ENCODE data around the gene CORO1A.
"Not testable (repeated sequence)": the region's sequence is repeated elsewhere in the genome, so short reads cannot be mapped to it uniquely, and the experiment has no call there.

DNA sequence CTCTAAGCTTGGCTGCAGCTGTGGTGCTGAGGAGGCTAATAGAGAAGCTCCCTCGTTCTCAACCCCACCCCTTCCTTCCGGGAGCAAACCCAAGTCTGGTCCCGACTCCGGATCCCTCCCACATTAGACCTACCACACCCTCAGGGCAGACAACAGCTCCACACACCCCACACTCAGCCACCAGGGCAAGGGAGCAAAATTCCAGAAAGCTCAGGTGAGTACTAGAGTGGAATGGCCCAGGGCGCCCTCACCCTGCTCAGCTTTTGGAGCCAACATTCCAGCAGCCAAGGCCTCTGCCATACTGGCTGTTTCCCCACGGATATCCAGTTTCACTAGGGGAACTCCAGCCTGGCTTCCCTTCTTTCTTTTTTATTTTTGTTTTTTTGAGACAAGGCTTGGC is 25.6 kb downstream of the CORO1A start:
- TF ChIP-seq ZFP3 (CRISPR knock-in tag; IDR thresholded peaks at IDR 0.05); ARNTL (CRISPR knock-in tag; IDR thresholded peaks at IDR 0.05; ENCODE audit: borderline replicate concordance, low read depth); ISL1 (CRISPR knock-in tag; IDR thresholded peaks at IDR 0.05); ZNF70 (CRISPR knock-in tag; IDR thresholded peaks at IDR 0.05); ZFP30 (CRISPR knock-in tag; IDR thresholded peaks at IDR 0.05); OSR1 (CRISPR knock-in tag; IDR thresholded peaks at IDR 0.05); GLIS3 (CRISPR knock-in tag; IDR thresholded peaks at IDR 0.05): not testable (repeated sequence)
- TF ChIP-seq, protein P1, sequence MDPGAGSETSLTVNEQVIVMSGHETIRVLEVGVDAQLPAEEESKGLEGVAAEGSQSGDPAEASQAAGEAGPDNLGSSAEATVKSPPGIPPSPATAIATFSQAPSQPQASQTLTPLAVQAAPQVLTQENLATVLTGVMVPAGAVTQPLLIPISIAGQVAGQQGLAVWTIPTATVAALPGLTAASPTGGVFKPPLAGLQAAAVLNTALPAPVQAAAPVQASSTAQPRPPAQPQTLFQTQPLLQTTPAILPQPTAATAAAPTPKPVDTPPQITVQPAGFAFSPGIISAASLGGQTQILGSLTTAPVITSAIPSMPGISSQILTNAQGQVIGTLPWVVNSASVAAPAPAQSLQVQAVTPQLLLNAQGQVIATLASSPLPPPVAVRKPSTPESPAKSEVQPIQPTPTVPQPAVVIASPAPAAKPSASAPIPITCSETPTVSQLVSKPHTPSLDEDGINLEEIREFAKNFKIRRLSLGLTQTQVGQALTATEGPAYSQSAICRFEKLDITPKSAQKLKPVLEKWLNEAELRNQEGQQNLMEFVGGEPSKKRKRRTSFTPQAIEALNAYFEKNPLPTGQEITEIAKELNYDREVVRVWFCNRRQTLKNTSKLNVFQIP (CRISPR knock-in tag; IDR thresholded peaks at IDR 0.05; ENCODE audit: borderline replicate concordance, low read depth): not testable (repeated sequence)
- TF ChIP-seq, protein P2, sequence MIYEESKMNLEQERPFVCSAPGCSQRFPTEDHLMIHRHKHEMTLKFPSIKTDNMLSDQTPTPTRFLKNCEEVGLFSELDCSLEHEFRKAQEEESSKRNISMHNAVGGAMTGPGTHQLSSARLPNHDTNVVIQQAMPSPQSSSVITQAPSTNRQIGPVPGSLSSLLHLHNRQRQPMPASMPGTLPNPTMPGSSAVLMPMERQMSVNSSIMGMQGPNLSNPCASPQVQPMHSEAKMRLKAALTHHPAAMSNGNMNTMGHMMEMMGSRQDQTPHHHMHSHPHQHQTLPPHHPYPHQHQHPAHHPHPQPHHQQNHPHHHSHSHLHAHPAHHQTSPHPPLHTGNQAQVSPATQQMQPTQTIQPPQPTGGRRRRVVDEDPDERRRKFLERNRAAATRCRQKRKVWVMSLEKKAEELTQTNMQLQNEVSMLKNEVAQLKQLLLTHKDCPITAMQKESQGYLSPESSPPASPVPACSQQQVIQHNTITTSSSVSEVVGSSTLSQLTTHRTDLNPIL (CRISPR knock-in tag; IDR thresholded peaks at IDR 0.05; ENCODE audit: low read depth): not testable (repeated sequence)
- TF ChIP-seq, protein P3, sequence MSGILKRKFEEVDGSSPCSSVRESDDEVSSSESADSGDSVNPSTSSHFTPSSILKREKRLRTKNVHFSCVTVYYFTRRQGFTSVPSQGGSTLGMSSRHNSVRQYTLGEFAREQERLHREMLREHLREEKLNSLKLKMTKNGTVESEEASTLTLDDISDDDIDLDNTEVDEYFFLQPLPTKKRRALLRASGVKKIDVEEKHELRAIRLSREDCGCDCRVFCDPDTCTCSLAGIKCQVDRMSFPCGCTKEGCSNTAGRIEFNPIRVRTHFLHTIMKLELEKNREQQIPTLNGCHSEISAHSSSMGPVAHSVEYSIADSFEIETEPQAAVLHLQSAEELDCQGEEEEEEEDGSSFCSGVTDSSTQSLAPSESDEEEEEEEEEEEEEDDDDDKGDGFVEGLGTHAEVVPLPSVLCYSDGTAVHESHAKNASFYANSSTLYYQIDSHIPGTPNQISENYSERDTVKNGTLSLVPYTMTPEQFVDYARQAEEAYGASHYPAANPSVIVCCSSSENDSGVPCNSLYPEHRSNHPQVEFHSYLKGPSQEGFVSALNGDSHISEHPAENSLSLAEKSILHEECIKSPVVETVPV (CRISPR knock-in tag; IDR thresholded peaks at IDR 0.05): not testable (repeated sequence)
- TF ChIP-seq, protein P4, sequence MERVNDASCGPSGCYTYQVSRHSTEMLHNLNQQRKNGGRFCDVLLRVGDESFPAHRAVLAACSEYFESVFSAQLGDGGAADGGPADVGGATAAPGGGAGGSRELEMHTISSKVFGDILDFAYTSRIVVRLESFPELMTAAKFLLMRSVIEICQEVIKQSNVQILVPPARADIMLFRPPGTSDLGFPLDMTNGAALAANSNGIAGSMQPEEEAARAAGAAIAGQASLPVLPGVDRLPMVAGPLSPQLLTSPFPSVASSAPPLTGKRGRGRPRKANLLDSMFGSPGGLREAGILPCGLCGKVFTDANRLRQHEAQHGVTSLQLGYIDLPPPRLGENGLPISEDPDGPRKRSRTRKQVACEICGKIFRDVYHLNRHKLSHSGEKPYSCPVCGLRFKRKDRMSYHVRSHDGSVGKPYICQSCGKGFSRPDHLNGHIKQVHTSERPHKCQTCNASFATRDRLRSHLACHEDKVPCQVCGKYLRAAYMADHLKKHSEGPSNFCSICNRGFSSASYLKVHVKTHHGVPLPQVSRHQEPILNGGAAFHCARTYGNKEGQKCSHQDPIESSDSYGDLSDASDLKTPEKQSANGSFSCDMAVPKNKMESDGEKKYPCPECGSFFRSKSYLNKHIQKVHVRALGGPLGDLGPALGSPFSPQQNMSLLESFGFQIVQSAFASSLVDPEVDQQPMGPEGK (CRISPR knock-in tag; IDR thresholded peaks at IDR 0.05; ENCODE audit: borderline replicate concordance): not testable (repeated sequence)

Data from SK-N-SH treated with all-trans-retinoic acid at 6 μM for 48 hours (cell line).